ENCODE data around the gene POU2F3. TPM values are rescaled to one million over a fixed set of nuclear protein-coding genes. Genes with fewer than 3 reads are reported as not detected.

POU2F3 gene
- total RNA-seq, 1 donor from 2014 or later = 1.2 TPM

DNA sequence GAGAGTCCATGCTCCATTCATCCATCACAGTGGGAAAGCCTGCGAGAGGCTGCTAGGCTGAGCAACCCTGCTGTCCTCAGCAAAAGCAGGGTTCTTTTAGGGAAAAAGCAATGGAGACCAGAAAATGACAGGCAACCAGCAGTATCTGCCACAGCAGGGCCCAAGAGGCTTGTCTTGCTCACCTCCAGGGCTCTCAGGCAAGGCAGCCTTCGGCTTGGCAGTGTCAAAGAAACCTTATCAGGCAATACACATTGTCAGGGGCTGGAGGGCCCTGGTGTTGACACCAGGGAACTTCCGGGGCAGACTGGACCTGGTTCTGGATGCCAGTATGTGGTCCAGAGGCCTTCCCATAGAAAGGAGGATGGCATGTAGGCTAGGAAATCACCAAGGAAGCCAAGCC is 74.9 kb downstream of the POU2F3 start:
- intact Hi-C loops (cut with micrococcal nuclease) = no loop called here

GRCh38 chr11:120316880-120317688 is 77.1 kb downstream of the POU2F3 start:
- intact Hi-C loops (cut with micrococcal nuclease) = no loop called here

GRCh38 chr11:120317689-120318480 is 77.9 kb downstream of the POU2F3 start:
- intact Hi-C loops (cut with micrococcal nuclease) = no loop called here

DNA sequence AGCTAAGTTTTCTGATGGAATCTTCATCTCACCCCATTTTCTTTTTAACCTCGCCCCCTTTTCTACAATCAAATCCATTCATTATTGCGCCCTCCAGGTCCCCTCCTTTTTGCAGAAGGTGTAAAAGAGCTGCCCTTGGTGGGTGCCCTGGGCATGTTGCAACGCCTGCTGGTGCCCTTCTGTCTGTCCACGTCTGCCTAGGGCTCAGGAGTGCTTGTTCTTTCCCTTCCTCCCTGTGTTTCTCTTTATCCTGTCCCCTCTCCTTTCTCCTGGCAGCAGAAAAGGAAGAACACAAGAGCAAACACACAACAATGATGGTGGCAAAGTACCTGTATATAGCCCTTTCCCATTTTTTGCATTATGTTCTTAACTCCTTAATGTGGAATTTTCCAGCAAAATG is 79.0 kb downstream of the POU2F3 start:
- intact Hi-C loops (cut with micrococcal nuclease) = no loop called here

DNA sequence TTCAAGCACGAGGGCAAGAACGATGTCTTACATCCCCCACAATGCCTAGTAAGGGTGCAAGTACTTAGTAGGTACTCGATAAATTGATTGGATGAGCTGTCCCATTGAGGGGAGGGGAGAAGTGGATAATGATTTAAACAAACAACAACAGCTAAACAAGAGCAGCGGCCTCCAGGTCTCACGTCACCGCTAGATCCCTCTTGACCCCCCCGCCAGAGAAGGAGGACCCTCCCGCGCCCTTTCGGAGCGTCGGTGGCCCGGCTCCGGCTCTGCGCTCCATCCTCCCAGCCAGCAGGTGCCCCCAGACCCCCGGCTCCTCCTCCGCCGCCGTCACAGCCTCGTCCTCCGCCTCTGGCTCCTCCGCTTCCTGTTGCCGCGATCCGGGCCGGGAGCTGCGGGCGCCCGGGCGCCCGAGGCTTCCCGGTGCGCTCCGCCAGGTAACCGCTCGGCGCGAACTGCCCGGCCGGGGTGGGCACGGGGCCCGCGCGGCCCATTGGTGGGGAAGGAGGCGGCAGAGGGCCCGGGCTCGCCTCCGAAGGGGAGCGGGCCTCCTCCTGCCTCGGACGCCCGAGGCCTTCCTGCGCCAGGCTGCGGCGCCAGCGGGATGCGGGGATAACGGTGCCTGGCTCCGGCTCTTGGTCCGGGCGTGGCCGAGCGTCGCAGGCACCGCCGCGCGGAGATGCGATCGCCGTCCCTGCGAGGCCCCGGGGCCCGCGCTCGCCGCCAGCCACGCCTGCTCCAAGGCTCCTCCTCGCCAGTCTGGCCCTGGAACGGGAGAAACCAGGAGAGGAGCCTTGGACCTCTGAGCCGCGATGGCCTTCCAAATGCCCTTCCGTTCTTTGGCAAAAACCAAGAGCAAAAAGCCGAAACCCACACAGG is 85.2 kb downstream of the POU2F3 start, which contains the start of gene TLCD5:
TLCD5 (plus strand) TSS at position 368 of the 879 bp plus-strand sequence. CDS start 2,143 bp downstream, outside the sequence.
- intact Hi-C loops (cut with micrococcal nuclease) = no loop called here

DNA sequence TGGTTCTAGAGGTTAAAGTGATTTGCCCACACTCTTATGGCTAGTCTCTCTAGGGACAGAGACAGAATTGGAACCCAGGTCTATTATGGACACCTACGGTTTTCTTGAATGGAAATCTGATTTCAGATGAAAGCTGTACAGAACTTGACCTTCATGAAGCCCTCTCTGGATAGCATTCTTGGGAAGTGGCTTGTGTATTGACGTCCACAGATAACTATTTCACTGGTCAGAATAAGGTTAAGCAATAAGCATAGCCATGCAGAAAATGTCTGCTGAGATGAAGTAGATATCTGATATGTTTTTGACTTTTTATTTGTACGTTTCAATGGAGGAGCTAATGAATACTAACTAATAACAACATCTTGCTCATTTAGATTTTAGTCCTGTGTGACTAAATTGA is 86.3 kb downstream of the POU2F3 start:
- intact Hi-C loops (cut with micrococcal nuclease) = loop anchor here (1.0 kb wide), 1 partner anchor 9 kb away; no protein-coding TSS in a partner anchor

DNA sequence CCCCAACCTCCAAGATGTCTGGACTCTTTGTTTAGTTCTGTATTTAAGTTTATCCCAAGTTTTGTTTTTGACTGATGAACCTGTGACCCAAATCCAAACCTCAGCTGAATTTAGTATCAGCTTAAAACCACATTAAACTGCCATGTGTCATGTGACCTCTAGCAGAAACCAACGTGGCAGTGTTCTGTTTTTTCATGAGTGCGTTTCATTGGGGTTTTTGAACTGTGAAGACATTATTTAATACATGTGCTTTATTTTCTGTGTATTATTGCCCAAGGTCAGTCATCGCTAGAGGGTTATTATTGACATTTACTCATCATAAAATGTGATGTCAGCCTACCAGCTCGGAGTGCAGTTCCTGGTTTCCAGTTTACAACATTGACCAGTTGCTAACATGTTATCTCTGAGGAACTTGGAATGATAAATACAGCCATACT is 86.9 kb downstream of the POU2F3 start:
- intact Hi-C loops (cut with micrococcal nuclease) = loop anchor here (1.0 kb wide), 1 partner anchor 8 kb away; no protein-coding TSS in a partner anchor

DNA sequence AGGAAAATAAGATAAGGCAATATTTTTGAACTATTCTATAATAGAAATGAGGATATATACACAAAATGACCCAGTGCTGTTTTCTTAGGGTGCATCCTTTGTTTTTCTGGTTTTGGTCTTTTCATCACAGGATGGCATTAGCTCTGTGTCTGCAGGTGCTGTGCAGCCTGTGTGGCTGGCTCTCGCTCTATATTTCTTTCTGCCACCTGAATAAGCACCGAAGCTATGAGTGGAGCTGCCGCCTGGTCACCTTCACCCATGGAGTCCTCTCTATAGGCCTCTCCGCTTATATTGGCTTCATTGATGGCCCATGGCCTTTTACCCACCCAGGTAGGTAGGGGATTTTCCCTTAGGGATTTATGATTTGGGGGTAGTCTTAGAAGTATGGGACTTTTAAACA is 87.4 kb downstream of the POU2F3 start:
- intact Hi-C loops (cut with micrococcal nuclease) = no loop called here

GRCh38 chr11:120329556-120329955 is 89.6 kb downstream of the POU2F3 start:
- intact Hi-C loops (cut with micrococcal nuclease) = no loop called here

DNA sequence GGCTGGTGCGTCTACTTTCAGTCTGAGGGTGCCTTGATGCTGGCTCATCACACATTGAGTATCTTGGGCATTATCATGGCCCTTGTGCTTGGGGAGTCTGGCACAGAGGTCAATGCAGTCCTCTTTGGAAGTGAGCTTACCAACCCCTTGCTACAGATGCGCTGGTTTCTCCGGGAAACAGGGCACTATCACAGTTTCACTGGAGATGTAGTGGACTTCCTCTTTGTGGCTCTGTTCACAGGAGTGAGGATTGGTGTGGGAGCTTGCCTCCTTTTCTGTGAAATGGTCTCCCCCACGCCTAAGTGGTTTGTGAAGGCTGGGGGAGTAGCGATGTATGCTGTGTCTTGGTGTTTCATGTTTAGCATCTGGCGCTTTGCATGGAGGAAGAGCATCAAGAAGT is 90.1 kb downstream of the POU2F3 start:
- intact Hi-C loops (cut with micrococcal nuclease) = loop anchor here (10.0 kb wide), 1 partner anchor 695 kb away; the partner anchor contains the start of gene TBCEL

GRCh38 chr11:120331301-120331996 is 91.5 kb downstream of the POU2F3 start:
- intact Hi-C loops (cut with micrococcal nuclease) = loop anchor here (10.0 kb wide), 1 partner anchor 693 kb away; the partner anchor contains the start of gene TBCEL

GRCh38 chr11:120332822-120333716 is 93.1 kb downstream of the POU2F3 start:
- intact Hi-C loops (cut with micrococcal nuclease) = loop anchor here (10.0 kb wide), 1 partner anchor 692 kb away; the partner anchor contains the start of gene TBCEL

GRCh38 chr11:120333801-120334200 is 93.9 kb downstream of the POU2F3 start:
- intact Hi-C loops (cut with micrococcal nuclease) = loop anchor here (10.0 kb wide), 1 partner anchor 691 kb away; the partner anchor contains the start of gene TBCEL

- intact Hi-C loops (cut with micrococcal nuclease) = loop anchor here (10.0 kb wide), 1 partner anchor 690 kb away; the partner anchor contains the start of gene TBCEL
Measured at GRCh38 chr11:120334332-120334731, 94.4 kb downstream of the POU2F3 start.

DNA sequence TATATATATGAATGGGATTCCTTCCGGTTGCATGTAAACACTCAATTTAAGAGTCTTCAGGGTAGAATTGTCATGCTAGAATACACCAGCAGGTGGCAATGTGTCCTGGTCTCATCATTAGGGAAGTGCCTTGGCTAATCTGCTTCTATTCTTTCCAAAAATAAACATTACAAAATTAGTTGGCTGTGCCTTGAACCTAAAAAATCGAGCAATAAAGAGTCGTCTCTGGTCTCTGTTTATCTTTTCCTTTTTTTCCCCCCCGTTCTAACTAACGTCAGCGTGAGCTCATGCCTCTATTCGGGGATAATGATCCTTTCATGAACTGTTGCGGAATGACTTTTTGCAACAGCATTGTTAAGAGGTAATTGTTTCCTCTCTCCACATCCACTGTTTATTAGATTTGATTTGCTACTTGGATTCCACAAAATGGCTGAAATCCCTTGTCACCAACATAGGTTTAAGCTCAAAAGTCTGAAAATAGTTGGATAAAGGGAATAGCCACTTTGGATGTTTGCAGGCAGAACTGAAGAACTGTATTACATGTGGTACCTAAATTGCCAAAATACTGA is 95.0 kb downstream of the POU2F3 start:
- intact Hi-C loops (cut with micrococcal nuclease) = loop anchor here (1.0 to 10.0 kb wide), 6 partner anchors 9 to 859 kb away; partner anchors contain the start of genes GRIK4 and TBCEL

DNA sequence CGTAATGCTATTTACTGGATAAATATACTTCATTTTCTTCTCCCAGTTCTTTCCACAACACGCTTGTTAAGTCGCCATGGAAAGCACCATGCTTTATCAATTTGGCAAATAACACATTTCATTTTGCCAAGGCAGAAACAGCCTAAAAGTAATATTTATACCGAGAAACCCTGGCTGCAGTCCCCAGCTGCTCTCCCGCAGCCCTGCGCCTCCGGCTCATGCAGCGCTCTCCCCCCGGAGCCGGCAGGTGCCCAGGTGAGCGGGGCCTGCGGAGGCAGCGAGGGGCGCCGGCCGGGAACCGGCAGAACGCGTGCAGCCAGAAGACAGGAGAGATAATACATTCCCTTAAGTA is 95.6 kb downstream of the POU2F3 start:
- intact Hi-C loops (cut with micrococcal nuclease) = loop anchor here (1.0 to 10.0 kb wide), 6 partner anchors 9 to 859 kb away; partner anchors contain the start of genes GRIK4 and TBCEL

DNA sequence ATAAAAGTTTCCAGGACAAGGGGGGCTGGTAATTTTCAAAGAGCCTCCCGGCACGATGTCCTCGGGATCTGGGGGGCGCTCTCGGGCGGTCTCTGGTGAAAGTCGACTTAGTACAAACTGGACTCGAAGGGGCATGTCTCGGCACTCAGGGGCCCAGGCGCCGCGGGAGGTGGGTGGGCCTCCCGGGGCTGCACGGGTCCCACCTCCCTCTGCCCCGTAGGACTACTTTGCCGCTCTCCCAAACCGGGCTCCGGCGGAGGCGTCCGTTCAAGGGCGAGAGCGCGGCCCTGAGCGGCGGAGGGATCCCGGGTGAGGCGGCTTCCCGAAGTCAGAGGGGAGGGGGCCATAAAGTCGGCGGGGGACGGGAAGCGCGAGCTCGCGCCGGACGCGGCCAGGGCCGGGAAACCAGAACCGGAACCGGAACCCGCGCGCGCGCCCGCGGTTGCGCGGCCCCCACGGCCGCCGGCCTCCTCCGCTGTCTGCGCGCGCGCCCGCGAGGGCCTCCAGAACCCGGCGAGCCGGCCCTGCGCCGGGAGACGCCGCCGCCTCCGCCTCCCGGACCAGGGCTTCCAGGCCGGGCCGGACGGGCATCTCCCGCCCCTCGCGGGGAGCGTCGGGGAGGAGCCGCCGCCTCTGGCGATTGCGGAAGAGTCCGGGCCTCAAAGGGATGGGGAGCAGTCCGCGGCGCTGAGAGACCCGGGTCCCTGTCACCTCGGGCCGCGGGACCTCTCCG is 96.1 kb downstream of the POU2F3 start, which contains the start of gene ARHGEF12:
ARHGEF12 (plus strand) TSS at position 506 of the 733 bp plus-strand sequence. CDS start 831 bp downstream, outside the sequence.
- intact Hi-C loops (cut with micrococcal nuclease) = loop anchor here (1.0 to 10.0 kb wide), 9 partner anchors 8 to 956 kb away; partner anchors contain the start of genes GRIK4, NECTIN1, SC5D and TBCEL
